ENCODE data around the gene STPG2.

Gene STPG2

GRCh38 chr4:97778174-97778573, 365.1 kb downstream of the STPG2 start:
- Histone ChIP-seq H3K36me3 (no peaks in the 10 kb centered on the region), H3K4me1 (ENCODE audit: control insufficient read depth in 1 of 2, insufficient read depth in 1 of 2, low read depth in 1 of 2, low read length in 1 of 2) (no peaks in the 10 kb centered on the region), H3K9me3 (no peaks in the 10 kb centered on the region), H3K4me3 (ENCODE audit: low read depth in 1 of 2, low read length in 1 of 2) (no peak overlapping the region), H3K27ac (no peak overlapping the region), H3K27me3 (no peaks in the 10 kb centered on the region)
- TF ChIP-seq, protein P1, sequence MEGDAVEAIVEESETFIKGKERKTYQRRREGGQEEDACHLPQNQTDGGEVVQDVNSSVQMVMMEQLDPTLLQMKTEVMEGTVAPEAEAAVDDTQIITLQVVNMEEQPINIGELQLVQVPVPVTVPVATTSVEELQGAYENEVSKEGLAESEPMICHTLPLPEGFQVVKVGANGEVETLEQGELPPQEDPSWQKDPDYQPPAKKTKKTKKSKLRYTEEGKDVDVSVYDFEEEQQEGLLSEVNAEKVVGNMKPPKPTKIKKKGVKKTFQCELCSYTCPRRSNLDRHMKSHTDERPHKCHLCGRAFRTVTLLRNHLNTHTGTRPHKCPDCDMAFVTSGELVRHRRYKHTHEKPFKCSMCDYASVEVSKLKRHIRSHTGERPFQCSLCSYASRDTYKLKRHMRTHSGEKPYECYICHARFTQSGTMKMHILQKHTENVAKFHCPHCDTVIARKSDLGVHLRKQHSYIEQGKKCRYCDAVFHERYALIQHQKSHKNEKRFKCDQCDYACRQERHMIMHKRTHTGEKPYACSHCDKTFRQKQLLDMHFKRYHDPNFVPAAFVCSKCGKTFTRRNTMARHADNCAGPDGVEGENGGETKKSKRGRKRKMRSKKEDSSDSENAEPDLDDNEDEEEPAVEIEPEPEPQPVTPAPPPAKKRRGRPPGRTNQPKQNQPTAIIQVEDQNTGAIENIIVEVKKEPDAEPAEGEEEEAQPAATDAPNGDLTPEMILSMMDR (IDR thresholded peaks at IDR 0.05) = no peak

DNA sequence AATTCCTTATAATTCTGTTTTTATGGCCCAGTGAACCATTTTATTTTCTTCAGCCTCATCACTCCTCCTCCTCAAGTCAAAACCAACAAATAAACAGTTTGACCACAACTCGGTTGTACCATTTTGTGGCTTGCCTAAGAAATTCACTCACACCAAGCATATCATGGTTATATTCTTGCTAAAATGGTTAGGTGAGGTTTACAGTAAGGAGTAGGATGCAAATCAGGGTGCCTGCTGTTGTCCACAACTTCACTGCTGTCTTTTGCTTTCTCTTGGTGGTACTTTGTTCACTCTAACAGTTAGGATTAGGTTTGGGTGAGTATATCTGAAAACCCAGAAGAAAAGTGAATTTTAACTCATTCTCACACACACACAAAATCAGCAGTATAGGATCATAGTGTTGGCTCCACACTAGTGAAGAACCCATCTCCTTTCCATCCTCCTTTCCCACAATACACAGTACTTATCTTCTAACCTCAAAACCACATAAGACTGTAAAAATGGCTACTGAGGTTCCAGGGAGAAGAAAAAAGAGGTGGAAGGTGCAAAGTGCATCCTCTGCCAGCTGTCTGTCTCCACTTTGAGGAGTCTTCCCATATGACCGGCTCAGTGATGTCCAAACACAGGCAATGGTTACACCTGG, 368.8 kb downstream of the STPG2 start:
- H3K4me3 ChIP-seq (ENCODE audit: low read depth in 1 of 2, low read length in 1 of 2) = no peak overlapping the region
- TF ChIP-seq, protein P1 (IDR thresholded peaks at IDR 0.05) = no peak
- H3K27me3 ChIP-seq = no peaks in the 10 kb centered on the region
- no peaks in the 10 kb centered on the region for H3K4me1 ChIP-seq (ENCODE audit: control insufficient read depth in 1 of 2, insufficient read depth in 1 of 2, low read depth in 1 of 2, low read length in 1 of 2)
- no peaks in the 10 kb centered on the region for H3K36me3 ChIP-seq
- no peaks in the 10 kb centered on the region for H3K9me3 ChIP-seq
- no peak overlapping the region for H3K27ac ChIP-seq

GRCh38 chr4:97770222-97770621, 373.1 kb downstream of the STPG2 start:
- Histone ChIP-seq H3K27me3 (no peaks in the 10 kb centered on the region), H3K27ac (no peak overlapping the region), H3K9me3 (no peaks in the 10 kb centered on the region), H3K4me3 (ENCODE audit: low read depth in 1 of 2, low read length in 1 of 2) (no peak overlapping the region), H3K4me1 (ENCODE audit: control insufficient read depth in 1 of 2, insufficient read depth in 1 of 2, low read depth in 1 of 2, low read length in 1 of 2) (no peaks in the 10 kb centered on the region), H3K36me3 (no peaks in the 10 kb centered on the region)
- TF ChIP-seq, protein P1 (IDR thresholded peaks at IDR 0.05) = no peak

DNA sequence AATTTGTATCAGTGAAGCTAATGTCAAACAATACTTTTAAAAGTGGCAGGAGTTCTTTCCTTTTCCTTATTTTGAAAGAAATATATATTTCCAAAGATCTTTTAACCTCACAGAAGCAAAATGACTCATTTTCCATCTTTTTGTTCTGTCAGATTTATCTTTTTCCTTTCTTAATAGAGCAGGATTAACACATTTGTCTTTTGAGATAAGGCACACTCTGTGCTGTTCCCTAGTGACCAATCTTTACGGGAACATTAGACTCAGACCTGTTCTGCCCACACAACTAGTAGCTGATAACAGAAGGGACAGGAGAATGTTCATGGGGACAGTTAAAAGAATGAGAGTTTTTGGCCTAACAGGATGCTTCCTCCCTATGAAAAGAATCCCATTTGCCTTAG, 381.2 kb downstream of the STPG2 start:
- Histone ChIP-seq H3K4me1 (ENCODE audit: control insufficient read depth in 1 of 2, insufficient read depth in 1 of 2, low read depth in 1 of 2, low read length in 1 of 2) (no peaks in the 10 kb centered on the region), H3K9me3 (no peaks in the 10 kb centered on the region), H3K4me3 (ENCODE audit: low read depth in 1 of 2, low read length in 1 of 2) (no peak overlapping the region), H3K27ac (no peak overlapping the region), H3K36me3 (no peaks in the 10 kb centered on the region), H3K27me3 (no peaks in the 10 kb centered on the region)
- TF ChIP-seq, protein P1 (IDR thresholded peaks at IDR 0.05) = no peak

DNA sequence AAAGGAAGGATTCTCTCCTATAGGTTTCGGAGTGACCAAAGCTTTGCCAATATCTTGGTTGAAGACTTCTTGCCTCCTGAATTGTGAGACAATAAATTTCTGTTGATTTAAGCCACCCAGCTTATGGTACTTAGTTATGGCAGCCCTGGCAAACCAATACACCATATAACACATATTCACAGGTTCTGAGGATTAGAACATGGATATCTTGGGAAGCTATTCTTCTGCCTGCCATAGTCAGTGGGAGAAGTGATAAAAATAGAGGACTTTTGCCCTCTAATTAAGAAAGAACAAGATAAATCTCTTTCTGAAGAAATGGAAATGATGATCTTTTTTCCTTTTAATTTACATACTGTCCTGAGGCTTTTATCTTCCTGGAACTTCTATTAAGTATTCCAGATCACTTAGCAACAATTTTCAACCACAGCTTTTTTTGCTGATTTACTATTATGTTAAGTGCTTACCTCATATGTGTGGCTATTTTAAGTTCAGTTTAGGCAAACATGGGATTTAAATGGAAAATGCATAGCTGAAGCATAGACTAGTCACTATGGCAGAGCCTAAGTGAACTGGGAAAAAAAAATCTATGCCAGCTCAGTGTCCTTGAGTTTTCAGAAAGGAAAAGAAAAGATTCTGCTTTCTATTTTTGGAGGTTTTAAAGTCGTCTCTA, 381.7 kb downstream of the STPG2 start:
- Histone ChIP-seq H3K4me1 (ENCODE audit: control insufficient read depth in 1 of 2, insufficient read depth in 1 of 2, low read depth in 1 of 2, low read length in 1 of 2) (no peaks in the 10 kb centered on the region), H3K27me3 (no peaks in the 10 kb centered on the region), H3K9me3 (no peaks in the 10 kb centered on the region), H3K27ac (no peak overlapping the region), H3K36me3 (no peaks in the 10 kb centered on the region), H3K4me3 (ENCODE audit: low read depth in 1 of 2, low read length in 1 of 2) (no peak overlapping the region)
- TF ChIP-seq, protein P1 (IDR thresholded peaks at IDR 0.05) = no peak
